ENCODE data around the gene CCDC106. TPM values are rescaled to one million over a fixed set of nuclear protein-coding genes. Genes with fewer than 3 reads are reported as not detected.

The CCDC106 gene
- total RNA-seq, 2 experiments from 2014 or later: 12.1 to 13.4 TPM

DNA sequence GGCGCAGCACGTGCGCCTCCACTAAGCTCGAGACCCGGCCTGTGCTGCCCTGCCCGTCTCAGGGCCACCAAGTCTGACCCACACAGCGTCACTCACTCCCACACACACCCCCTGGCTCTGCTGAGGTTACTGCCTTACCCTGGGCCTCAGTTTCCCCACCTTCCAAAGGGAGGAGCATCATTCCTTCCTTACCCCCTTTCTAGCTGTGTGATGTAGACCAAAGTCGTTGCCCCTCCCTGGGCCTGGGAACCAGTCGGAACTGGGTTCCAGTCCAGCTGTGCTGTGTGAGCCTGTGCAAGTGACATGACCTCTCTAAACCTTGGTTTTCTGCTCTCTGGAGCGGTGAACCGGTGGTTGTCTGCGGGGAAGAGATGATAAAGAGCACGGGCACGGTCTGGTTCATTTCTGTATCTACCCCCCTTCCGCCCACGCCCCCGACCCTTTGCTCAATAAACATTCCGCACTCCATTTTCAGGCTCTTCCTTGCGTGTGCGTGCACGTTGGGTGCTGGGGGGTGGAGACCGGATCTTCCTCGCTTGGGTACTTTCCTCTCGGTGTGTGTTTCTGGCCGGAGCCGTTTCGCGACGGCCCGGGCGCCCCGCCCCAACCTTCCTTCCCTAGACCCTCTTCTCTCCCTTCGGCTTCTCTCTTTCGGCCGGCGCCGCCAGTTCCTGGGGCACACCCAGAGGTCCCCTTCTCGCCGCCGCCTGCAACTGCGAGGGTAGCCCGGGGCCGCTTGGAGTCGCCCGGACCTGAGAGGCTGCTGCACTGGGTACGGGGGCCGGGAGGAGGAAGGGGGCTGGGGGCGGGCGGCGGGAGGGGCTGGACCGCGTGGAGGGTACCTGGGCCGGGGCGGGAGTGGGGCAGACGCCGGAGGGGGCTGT lies 4.8 kb upstream of the CCDC106 start, which contains the start of gene ZNF581:
Gene ZNF581, plus strand, starts transcription at position 647 of the 884 bp plus-strand sequence. CDS start 923 bp downstream, outside the sequence.
- ATAC-seq (ENCODE audit: low read depth): peak; percentile 46
- H3K4me1 Mint-ChIP-seq: peaks cover 32% of the 10 kb centered on the region
- POLR2A ChIA-PET: interaction anchor here (0.8 to 2.5 kb wide), 6 partner anchors 9 to 259 kb away, joined by 4 to 20 read pairs (median 8); partner anchors contain the start of genes FIZ1, TMEM238, U2AF2 and ZNF524

DNA sequence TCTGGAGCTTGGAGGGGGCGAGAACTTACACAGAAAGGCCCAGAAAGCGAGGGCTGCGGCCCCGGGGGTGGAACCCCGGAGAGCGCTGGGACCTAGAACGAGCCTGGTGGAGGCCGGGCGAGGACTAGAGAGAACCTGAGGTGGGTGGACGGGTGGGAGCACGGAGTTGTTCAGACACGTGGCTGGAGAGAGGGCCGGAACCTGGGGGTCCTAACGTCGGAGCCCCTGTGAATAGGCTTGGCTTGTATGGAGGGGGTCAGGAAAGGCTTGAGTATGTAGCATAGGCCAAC lies 4.2 kb upstream of the CCDC106 start:
- DNase-seq: no peak
- POLR2A ChIA-PET: interaction anchor here (2.5 kb wide), 1 partner anchor 10 kb away, joined by 20 read pairs; the partner anchor contains the start of gene U2AF2

More for the DNA sequence above, 4.8 kb upstream of the CCDC106 start, which contains the start of gene ZNF581:
- peak; percentile 86 for DNase-seq
- peak within 1 kb of the TSS; percentile 97 for H3K4me3 Mint-ChIP-seq
- H3K27ac Mint-ChIP-seq: peak within 1 kb of the TSS; percentile 99
- H3K36me3 Mint-ChIP-seq: peaks cover 8% of the 10 kb centered on the region
- no peaks in the 10 kb centered on the region for H3K27me3 Mint-ChIP-seq
- H3K9me3 Mint-ChIP-seq: no peaks in the 10 kb centered on the region

DNA sequence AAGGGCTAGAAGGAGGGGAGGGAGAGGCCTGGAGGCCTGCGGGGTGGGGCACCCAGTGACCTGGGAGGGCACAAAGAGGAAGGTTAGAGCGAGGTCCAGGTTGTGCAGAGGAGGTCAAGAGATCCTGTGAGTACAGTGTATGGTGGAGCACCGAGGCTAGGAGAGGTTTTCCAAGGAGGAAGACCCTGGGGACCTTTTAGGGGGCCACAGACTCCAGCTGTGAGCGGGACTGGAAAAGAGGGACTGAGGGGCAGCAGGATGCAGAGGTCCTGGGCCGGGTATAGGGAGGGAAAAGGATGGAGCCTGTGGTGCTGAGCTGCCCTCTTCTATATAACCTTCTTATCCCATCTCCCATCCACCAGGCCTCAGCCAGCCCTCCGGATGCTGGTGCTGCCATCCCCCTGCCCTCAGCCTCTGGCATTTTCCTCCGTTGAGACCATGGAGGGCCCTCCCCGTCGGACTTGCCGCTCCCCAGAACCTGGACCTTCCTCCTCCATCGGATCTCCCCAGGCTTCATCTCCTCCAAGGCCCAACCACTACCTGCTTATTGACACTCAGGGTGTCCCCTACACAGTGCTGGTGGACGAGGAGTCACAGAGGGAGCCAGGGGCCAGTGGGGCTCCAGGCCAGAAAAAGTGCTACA lies 3.7 kb upstream of the CCDC106 start:
- H3K36me3 Mint-ChIP-seq: peaks cover 5% of the 10 kb centered on the region
- POLR2A ChIA-PET: interaction anchor here (2.5 kb wide), 1 partner anchor 10 kb away, joined by 20 read pairs; the partner anchor contains the start of gene U2AF2
- no peaks in the 10 kb centered on the region for H3K27me3 Mint-ChIP-seq
- H3K27ac Mint-ChIP-seq: peak overlapping the region; percentile 99
- H3K4me1 Mint-ChIP-seq: peaks cover 27% of the 10 kb centered on the region
- DNase-seq (no peak), ATAC-seq (ENCODE audit: low read depth) (no peak)
- H3K9me3 Mint-ChIP-seq: no peaks in the 10 kb centered on the region
- peak overlapping the region; percentile 97 for H3K4me3 Mint-ChIP-seq

More for the DNA sequence above, 4.2 kb upstream of the CCDC106 start:
- Mint-ChIP-seq H3K27me3 (no peaks in the 10 kb centered on the region), H3K27ac (peak overlapping the region; percentile 99), H3K4me1 (peaks cover 30% of the 10 kb centered on the region), H3K36me3 (peaks cover 8% of the 10 kb centered on the region), H3K4me3 (peak overlapping the region; percentile 97), H3K9me3 (no peaks in the 10 kb centered on the region)
- no peak for ATAC-seq (ENCODE audit: low read depth)

DNA sequence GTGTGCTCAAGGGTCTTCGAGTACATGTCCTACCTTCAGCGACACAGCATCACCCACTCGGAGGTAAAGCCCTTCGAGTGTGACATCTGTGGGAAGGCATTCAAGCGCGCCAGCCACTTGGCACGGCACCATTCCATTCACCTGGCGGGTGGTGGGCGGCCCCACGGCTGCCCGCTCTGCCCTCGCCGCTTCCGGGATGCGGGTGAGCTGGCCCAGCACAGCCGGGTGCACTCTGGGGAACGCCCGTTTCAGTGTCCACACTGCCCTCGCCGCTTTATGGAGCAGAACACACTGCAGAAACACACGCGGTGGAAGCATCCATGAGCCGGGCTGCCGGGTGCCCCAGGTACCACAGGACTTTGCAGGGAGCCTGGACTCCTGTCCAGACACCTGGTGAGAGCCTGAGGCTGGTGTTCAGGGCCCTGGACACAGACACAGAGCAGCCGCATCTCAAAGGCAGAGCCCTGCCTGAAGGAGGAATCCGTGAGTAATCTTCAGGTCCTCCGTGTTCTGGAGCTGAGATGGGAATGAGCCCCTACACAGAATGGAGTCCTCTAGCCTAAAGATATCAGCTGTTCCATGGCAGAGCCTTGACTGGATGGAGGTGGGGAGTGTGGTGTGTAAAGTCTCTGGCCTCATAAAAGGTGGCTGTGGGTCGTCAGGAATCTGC lies 3.0 kb upstream of the CCDC106 start:
- POLR2A ChIA-PET: interaction anchor here (0.5 kb wide), 1 partner anchor 11 kb away, joined by 3 read pairs; no protein-coding TSS in a partner anchor
- peaks cover 8% of the 10 kb centered on the region for H3K36me3 Mint-ChIP-seq
- H3K4me3 Mint-ChIP-seq: peak overlapping the region; percentile 97

DNA sequence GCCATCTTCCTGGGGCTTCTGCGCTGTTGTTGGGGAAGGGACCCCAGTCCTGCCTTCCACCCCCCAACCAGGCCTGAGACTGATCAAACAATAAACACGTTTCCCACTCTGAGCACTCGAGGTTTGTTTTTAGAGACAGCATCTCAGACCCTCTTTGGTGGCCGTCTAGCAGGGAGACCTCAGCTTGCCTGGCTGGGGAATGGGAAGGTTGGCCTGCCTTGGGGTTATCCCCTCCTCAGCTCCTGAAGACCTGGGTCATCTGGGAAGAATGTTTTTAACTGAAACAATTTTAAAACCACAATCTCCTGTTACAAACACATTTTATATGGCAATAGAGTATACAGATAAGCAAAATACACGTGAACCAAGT lies 2.5 kb upstream of the CCDC106 start:
- Mint-ChIP-seq H3K27ac (no peak overlapping the region), H3K9me3 (no peaks in the 10 kb centered on the region), H3K4me1 (peaks cover 31% of the 10 kb centered on the region), H3K4me3 (peak overlapping the region; percentile 52), H3K36me3 (peaks cover 8% of the 10 kb centered on the region), H3K27me3 (no peaks in the 10 kb centered on the region)
- DNase-seq (no peak), ATAC-seq (ENCODE audit: low read depth) (no peak)
- POLR2A ChIA-PET: interaction anchor here (0.5 to 0.7 kb wide), 3 partner anchors 11 to 974 kb away, joined by 3 read pairs; no protein-coding TSS in a partner anchor

More for the DNA sequence above, 3.0 kb upstream of the CCDC106 start:
- DNase-seq (no peak), ATAC-seq (ENCODE audit: low read depth) (no peak)
- H3K9me3 Mint-ChIP-seq: no peaks in the 10 kb centered on the region
- H3K27me3 Mint-ChIP-seq: no peaks in the 10 kb centered on the region
- peak overlapping the region; percentile 99 for H3K27ac Mint-ChIP-seq
- H3K4me1 Mint-ChIP-seq: peaks cover 31% of the 10 kb centered on the region

DNA sequence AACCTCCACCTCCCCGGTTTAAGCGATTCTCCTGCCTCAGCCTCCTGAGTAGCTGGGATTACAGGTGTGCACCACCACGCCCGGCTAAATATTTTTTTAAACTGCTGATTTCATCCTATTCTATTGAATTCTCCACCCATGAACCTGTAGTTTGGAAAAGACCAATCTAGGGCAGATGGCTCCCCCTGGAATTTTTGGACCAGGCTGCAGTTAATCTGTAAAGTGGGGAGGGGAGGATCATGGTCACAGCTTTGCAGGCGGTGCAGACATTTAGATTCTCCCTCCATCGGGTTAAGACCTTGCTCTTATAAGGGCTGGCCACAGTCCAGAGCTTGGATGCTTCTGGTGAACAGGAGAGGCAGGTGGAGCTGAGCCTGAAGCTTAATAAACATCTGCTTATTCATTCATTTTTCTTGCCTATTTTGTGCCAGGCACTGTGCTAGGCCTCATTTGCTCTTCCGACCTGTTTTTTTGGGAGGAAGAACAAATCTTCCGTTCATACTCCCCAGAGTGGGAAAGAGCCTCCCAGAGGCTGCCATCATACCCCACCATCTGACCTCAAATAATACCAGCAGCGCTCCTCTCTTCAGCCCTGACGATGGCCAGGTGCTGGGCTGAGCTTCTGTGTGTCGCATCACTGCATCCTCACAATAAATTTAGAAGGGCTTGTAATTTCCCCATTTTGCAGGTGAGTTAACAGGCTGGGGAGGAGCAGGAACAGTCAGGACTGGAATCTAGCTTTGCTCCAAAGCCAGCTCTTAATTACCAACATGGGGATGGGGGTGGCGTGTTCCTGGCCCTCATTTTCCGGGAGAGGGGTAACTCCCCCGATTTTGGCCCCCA lies 902 bp upstream of the CCDC106 start:
- Mint-ChIP-seq H3K4me1 (peaks cover 26% of the 10 kb centered on the region), H3K27me3 (no peaks in the 10 kb centered on the region), H3K27ac (peak overlapping the region; percentile 79), H3K36me3 (peaks cover 11% of the 10 kb centered on the region), H3K9me3 (no peaks in the 10 kb centered on the region), H3K4me3 (peak overlapping the region; percentile 89)
- ATAC-seq (ENCODE audit: low read depth) (no peak), DNase-seq (no peak)
- POLR2A ChIA-PET: interaction anchor here (0.6 to 2.0 kb wide), 5 partner anchors 10 to 1787 kb away, joined by 3 to 13 read pairs (median 4); partner anchors contain the start of gene ZNF784

GRCh38 chr19:55648585-55649267 lies 714 bp downstream of the CCDC106 start:
- no peak for ATAC-seq (ENCODE audit: low read depth)
- H3K27ac Mint-ChIP-seq: peak overlapping the region; percentile 83
- POLR2A ChIA-PET: interaction anchor here (0.6 kb wide), 1 partner anchor 490 kb away, joined by 7 read pairs; no protein-coding TSS in a partner anchor
- no peaks in the 10 kb centered on the region for H3K9me3 Mint-ChIP-seq
- H3K4me1 Mint-ChIP-seq: peaks cover 19% of the 10 kb centered on the region
- H3K36me3 Mint-ChIP-seq: peaks cover 11% of the 10 kb centered on the region
- H3K27me3 Mint-ChIP-seq: no peaks in the 10 kb centered on the region
- peak overlapping the region; percentile 84 for H3K4me3 Mint-ChIP-seq
- DNase-seq: no peak

GRCh38 chr19:55649268-55650125 lies 1.5 kb downstream of the CCDC106 start:
- H3K4me3 Mint-ChIP-seq: peak overlapping the region; percentile 84
- peaks cover 9% of the 10 kb centered on the region for H3K36me3 Mint-ChIP-seq
- POLR2A ChIA-PET: interaction anchor here (0.6 kb wide), 1 partner anchor 489 kb away, joined by 7 read pairs; no protein-coding TSS in a partner anchor
- no peaks in the 10 kb centered on the region for H3K27me3 Mint-ChIP-seq
- H3K27ac Mint-ChIP-seq: peak overlapping the region; percentile 72
- DNase-seq: no peak
- no peak for ATAC-seq (ENCODE audit: low read depth)
- no peaks in the 10 kb centered on the region for H3K9me3 Mint-ChIP-seq
- H3K4me1 Mint-ChIP-seq: peaks cover 13% of the 10 kb centered on the region

GRCh38 chr19:55650126-55650557 lies 2.1 kb downstream of the CCDC106 start:
- peak overlapping the region; percentile 59 for H3K4me3 Mint-ChIP-seq
- no peak for DNase-seq
- no peaks in the 10 kb centered on the region for H3K9me3 Mint-ChIP-seq
- peaks cover 12% of the 10 kb centered on the region for H3K4me1 Mint-ChIP-seq
- POLR2A ChIA-PET: no interaction called here
- peak overlapping the region; percentile 63 for H3K27ac Mint-ChIP-seq
- H3K36me3 Mint-ChIP-seq: peaks cover 9% of the 10 kb centered on the region
- H3K27me3 Mint-ChIP-seq: no peaks in the 10 kb centered on the region
- ATAC-seq (ENCODE audit: low read depth): no peak

- ATAC-seq (ENCODE audit: low read depth): no peak
- no peak for DNase-seq
- no peaks in the 10 kb centered on the region for H3K27me3 Mint-ChIP-seq
- H3K36me3 Mint-ChIP-seq: peaks cover 7% of the 10 kb centered on the region
- H3K4me1 Mint-ChIP-seq: peaks cover 12% of the 10 kb centered on the region
- H3K9me3 Mint-ChIP-seq: no peaks in the 10 kb centered on the region
- POLR2A ChIA-PET: no interaction called here
- H3K4me3 Mint-ChIP-seq: no peak overlapping the region
- no peak overlapping the region for H3K27ac Mint-ChIP-seq
Measured at GRCh38 chr19:55650602-55651230, 2.7 kb downstream of the CCDC106 start.

DNA sequence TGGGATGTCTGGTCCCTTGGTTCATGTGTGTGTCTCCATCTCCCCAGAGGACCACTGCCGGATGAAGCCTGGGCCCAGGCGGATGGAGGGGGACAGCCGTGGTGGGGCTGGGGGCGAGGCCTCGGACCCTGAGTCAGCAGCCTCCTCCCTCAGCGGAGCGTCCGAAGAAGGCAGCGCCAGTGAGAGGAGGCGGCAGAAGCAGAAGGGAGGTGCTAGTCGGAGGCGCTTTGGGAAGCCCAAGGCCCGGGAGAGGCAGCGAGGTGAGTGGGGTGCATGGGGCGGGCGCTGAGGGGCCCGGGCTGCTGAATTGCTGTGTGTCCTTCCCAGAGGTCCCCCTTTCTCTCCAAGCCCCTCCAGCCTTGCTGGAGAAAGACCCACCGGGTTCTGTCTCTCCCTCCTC lies 3.2 kb downstream of the CCDC106 start:
- no peak overlapping the region for H3K4me3 Mint-ChIP-seq
- H3K27ac Mint-ChIP-seq: no peak overlapping the region
- ATAC-seq (ENCODE audit: low read depth): no peak
- H3K36me3 Mint-ChIP-seq: peaks cover 10% of the 10 kb centered on the region
- DNase-seq: no peak
- POLR2A ChIA-PET: no interaction called here
- peaks cover 17% of the 10 kb centered on the region for H3K4me1 Mint-ChIP-seq
- H3K9me3 Mint-ChIP-seq: no peaks in the 10 kb centered on the region
- no peaks in the 10 kb centered on the region for H3K27me3 Mint-ChIP-seq

All from activated naive CD8-positive, alpha-beta T cell treated with anti-CD3 and anti-CD28 coated beads, Interleukin-2, amount 10 ng/mL, durations not matched to agents 7 days and 5 days (primary cell).